OCI-LY7 (cell line): ENCODE measurements around the gene DPP10. TPM values are rescaled to one million over a fixed set of nuclear protein-coding genes. Genes with fewer than 3 reads are reported as not detected.

Experiments used
- BruUV-seq: library from RNA; stranded (reverse); fragments of 400-500 nt; replicated peaks from 2 replicates; lab custom pipeline; 2021; lab: Mats Ljungman, UMichigan
- CTCF ChIA-PET: fragments of 300-600 bp; sonication (Branson Sonifier 250); formaldehyde crosslinking; loops from one replicate; lab custom pipeline; 2022; ENCODE audit warnings: antibody characterized with exemption; ENCODE audit not compliant: unreplicated experiment; lab: Charles Lee
- POLR2A ChIA-PET: fragments of 300-600 bp; sonication (Branson Sonifier 250); formaldehyde crosslinking; loops from one replicate; lab custom pipeline; 2022; ENCODE audit warnings: antibody characterized with exemption; lab: Charles Lee
- DNase-seq: peaks from one replicate; pipeline ENCODE4 v3.0.0-alpha.2; 2015; ENCODE audit warnings: low spot score
- H2AFZ ChIP-seq: fragments of 200-600 bp; sonication (generic), shearing (Covaris generic); 2 replicates; pipeline ENCODE4 v1.6.1; 2014; ENCODE audit warnings: mild to moderate bottlenecking, antibody characterized with exemption, low read length, moderate library complexity
- H3K27ac ChIP-seq: fragments of 200-600 bp; sonication (generic); 2 replicates; pipeline ENCODE4 v1.5.1; 2014; ENCODE audit warnings: mixed run types, low read depth, mild to moderate bottlenecking, moderate library complexity, low read length, inconsistent platforms; ENCODE audit not compliant: poor library complexity, severe bottlenecking
- H3K36me3 ChIP-seq: fragments of 200-600 bp; sonication (generic); 2 replicates; pipeline ENCODE4 v1.6.1; 2014; ENCODE audit warnings: mild to moderate bottlenecking, antibody characterized with exemption, low read length, moderate library complexity, mixed read lengths; ENCODE audit not compliant: insufficient read depth
- H3K4me1 ChIP-seq: fragments of 200-600 bp; sonication (generic); 2 replicates; pipeline ENCODE4 v1.5.1; 2014; ENCODE audit warnings: mild to moderate bottlenecking, low read length; ENCODE audit not compliant: insufficient read depth, poor library complexity, severe bottlenecking
- H3K4me2 ChIP-seq: fragments of 200-600 bp; sonication (generic); 2 replicates; pipeline ENCODE4 v1.6.1; 2014; ENCODE audit warnings: mild to moderate bottlenecking, low read length
- H3K4me3 ChIP-seq: fragments of 200-600 bp; sonication (generic); 2 replicates; pipeline ENCODE4 v1.5.1; 2014; ENCODE audit warnings: mild to moderate bottlenecking, low read depth, low read length; ENCODE audit not compliant: poor library complexity, severe bottlenecking
- H3K79me2 ChIP-seq: fragments of 200-600 bp; sonication (generic); 2 replicates; pipeline ENCODE4 v1.6.1; 2016; ENCODE audit warnings: low read depth, mild to moderate bottlenecking, low read length, moderate library complexity, mixed read lengths; ENCODE audit not compliant: insufficient read depth
- H3K9me2 ChIP-seq: fragments of 200-600 bp; sonication (generic); 2 replicates; pipeline ENCODE4 v1.6.1; 2016; ENCODE audit warnings: mild to moderate bottlenecking, low read length, mixed read lengths; ENCODE audit not compliant: insufficient read depth
- H3K9me3 ChIP-seq: fragments of 200-600 bp; sonication (generic); 2 replicates; pipeline ENCODE4 v1.6.1; 2014; ENCODE audit warnings: mild to moderate bottlenecking, mixed run types, low read length, mixed read lengths
- H4K20me1 ChIP-seq: fragments of 200-600 bp; sonication (generic); 2 replicates; pipeline ENCODE4 v1.6.1; 2014; ENCODE audit warnings: mild to moderate bottlenecking, antibody characterized with exemption, low read length, moderate library complexity, mixed read lengths; ENCODE audit not compliant: insufficient read depth
- EZH2phosphoT487 ChIP-seq: fragments of 200-600 bp; sonication (generic); IDR thresholded peaks from 2 replicates; pipeline ENCODE4 v1.6.1; 2018; ENCODE audit warnings: low read depth, borderline replicate concordance, mild to moderate bottlenecking, mixed run types, antibody characterized with exemption, low read length, moderate library complexity, mixed read lengths
- intact Hi-C: fragments of 100-400 bp; cut with micrococcal nuclease; formaldehyde crosslinking; loops from one replicate; pipeline ENCODE4 v1.10.0; 2022; ENCODE audit not compliant: unreplicated experiment
- total RNA-seq, 2 experiments: library from RNA; depleted of rRNA in 1 of 2; stranded (reverse); fragments of >200 nt in 1 of 2; shearing (Covaris generic) in 1 of 2; gene quantifications; 2 replicates each; pipeline ENCODE4 v1.2.3, GENCODE V29; 2014 to 2022
- TF ChIP-seq, protein P1 (sequence below): fragments of 200-600 bp; sonication (generic); conservative IDR thresholded peaks from 2 replicates; pipeline ENCODE4 v1.5.1; 2014; ENCODE audit warnings: mild to moderate bottlenecking, antibody characterized with exemption, low read length, moderate library complexity, mixed read lengths

DPP10 gene
- total RNA-seq, 2 experiments from 2014 or later: not detected

DNA sequence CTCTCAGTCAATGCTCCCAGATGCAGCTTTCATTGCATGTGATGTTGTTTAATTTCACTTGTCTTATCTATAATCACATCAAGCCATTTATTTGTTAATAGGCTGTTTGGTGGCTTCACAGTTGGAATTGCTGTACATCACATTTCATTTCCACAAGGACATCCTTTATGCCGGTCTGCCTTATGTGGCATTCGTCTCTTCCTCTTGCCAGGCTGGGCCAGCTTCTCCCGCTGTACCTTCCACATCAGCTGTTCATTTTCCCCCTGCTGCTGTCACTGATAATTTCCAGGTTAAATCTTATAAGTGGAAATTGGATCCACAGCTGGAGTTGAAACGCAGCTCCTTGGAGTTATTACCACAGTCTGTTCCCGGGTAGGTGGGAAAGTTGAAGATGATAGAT is 110.6 kb downstream of the DPP10 start:
- CTCF ChIA-PET: no interaction called here
- BruUV-seq: no TSS peak
- H3K36me3 ChIP-seq: no peaks in the 10 kb centered on the region
- H3K9me2 ChIP-seq: no peaks in the 10 kb centered on the region
- intact Hi-C loops: no loop called here
- H4K20me1 ChIP-seq: no peaks in the 10 kb centered on the region
- POLR2A ChIA-PET: no interaction called here
- no peaks in the 10 kb centered on the region for H3K9me3 ChIP-seq
- no peak overlapping the region for H3K4me2 ChIP-seq
- no peak overlapping the region for H2AFZ ChIP-seq
- no peak overlapping the region for H3K4me3 ChIP-seq
- H3K27ac ChIP-seq: no peak overlapping the region
- DNase-seq: no peak
- no peaks in the 10 kb centered on the region for H3K79me2 ChIP-seq
- H3K4me1 ChIP-seq: no peaks in the 10 kb centered on the region
- TF ChIP-seq EZH2phosphoT487: no peak
- TF ChIP-seq, protein P1, sequence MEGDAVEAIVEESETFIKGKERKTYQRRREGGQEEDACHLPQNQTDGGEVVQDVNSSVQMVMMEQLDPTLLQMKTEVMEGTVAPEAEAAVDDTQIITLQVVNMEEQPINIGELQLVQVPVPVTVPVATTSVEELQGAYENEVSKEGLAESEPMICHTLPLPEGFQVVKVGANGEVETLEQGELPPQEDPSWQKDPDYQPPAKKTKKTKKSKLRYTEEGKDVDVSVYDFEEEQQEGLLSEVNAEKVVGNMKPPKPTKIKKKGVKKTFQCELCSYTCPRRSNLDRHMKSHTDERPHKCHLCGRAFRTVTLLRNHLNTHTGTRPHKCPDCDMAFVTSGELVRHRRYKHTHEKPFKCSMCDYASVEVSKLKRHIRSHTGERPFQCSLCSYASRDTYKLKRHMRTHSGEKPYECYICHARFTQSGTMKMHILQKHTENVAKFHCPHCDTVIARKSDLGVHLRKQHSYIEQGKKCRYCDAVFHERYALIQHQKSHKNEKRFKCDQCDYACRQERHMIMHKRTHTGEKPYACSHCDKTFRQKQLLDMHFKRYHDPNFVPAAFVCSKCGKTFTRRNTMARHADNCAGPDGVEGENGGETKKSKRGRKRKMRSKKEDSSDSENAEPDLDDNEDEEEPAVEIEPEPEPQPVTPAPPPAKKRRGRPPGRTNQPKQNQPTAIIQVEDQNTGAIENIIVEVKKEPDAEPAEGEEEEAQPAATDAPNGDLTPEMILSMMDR: no peak

DNA sequence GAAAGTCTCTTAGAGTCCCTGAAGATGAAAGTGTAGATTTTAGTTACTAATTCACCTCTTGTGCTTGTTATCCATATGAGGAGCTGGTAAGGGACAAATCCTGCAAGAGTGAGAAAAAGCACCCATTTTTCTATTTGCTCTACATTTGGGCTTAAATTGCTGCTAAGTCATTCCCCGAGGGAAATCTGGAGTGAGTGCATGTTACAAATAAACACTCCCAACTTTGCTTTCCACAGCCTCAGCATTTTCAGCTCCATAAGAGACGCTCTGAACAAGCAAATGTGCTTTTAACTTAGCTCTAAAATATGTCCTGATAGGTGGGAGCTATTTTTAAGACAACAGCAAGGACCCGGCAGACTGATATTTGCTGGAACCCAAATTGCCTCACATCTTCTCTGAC is 126.7 kb downstream of the DPP10 start:
- TF ChIP-seq, protein P1: no peak
- TF ChIP-seq EZH2phosphoT487: no peak
- no peak overlapping the region for H2AFZ ChIP-seq
- no peak for DNase-seq

DNA sequence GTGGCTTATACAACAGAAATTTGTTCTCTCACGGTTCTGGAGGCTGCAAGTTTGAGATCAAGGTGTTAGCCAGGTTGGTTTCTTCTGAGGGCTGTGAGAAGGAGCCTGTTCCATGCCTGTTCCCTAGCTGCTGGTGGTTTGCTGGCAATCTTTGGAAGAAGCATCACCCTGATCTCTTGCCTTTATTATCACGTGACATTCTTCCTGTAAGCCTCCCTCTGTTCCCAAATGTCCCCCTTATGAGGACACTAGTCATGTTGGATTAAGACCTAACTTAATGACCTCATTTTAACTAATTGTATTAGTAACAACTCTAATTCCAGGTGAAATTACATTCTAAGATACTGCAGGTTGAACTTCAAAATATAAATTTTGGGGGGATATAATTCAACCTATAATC is 135.2 kb downstream of the DPP10 start:
- ChIA-PET POLR2A (no interaction called here), CTCF (no interaction called here)
- no peak for TF ChIP-seq EZH2phosphoT487
- TF ChIP-seq, protein P1: no peak

More for the DNA sequence above, 126.7 kb downstream of the DPP10 start:
- H4K20me1 ChIP-seq: no peaks in the 10 kb centered on the region
- no peaks in the 10 kb centered on the region for H3K9me2 ChIP-seq
- no peaks in the 10 kb centered on the region for H3K36me3 ChIP-seq
- H3K9me3 ChIP-seq: no peaks in the 10 kb centered on the region
- BruUV-seq: no TSS peak
- no peaks in the 10 kb centered on the region for H3K79me2 ChIP-seq
- H3K27ac ChIP-seq: no peak overlapping the region
- ChIA-PET POLR2A (no interaction called here), CTCF (no interaction called here)
- intact Hi-C loops: no loop called here
- no peaks in the 10 kb centered on the region for H3K4me1 ChIP-seq
- no peak overlapping the region for H3K4me3 ChIP-seq
- no peak overlapping the region for H3K4me2 ChIP-seq

More for the DNA sequence above, 135.2 kb downstream of the DPP10 start:
- Histone ChIP-seq H3K36me3 (no peaks in the 10 kb centered on the region), H3K4me1 (no peaks in the 10 kb centered on the region), H2AFZ (no peak overlapping the region), H3K27ac (no peak overlapping the region), H3K4me2 (no peak overlapping the region), H3K79me2 (no peaks in the 10 kb centered on the region), H3K4me3 (no peak overlapping the region), H3K9me2 (no peaks in the 10 kb centered on the region), H3K9me3 (no peaks in the 10 kb centered on the region), H4K20me1 (no peaks in the 10 kb centered on the region)
- intact Hi-C loops: no loop called here
- DNase-seq: no peak
- no TSS peak for BruUV-seq
